Non-pigmented ciliary epithelial cell (primary cell): Measurements from ENCODE around the gene NID1.
A peak's percentile ranks its signal among the peaks of the same experiment; 100 is the strongest.
"Not testable (repeated sequence)": the region's sequence is repeated elsewhere in the genome, so short reads cannot be mapped to it uniquely, and the experiment has no call there.

Source experiments
- DNase-seq: peaks from one replicate; pipeline ENCODE4 v3.0.0-alpha.2; 2010; ENCODE audit warnings: low read depth

NID1 gene

GRCh38 chr1:235996048-235996785 lies 68.7 kb downstream of the NID1 start:
- DNase-seq: no peak

GRCh38 chr1:235995511-235995910 lies 69.4 kb downstream of the NID1 start:
- DNase-seq: no peak

GRCh38 chr1:235993652-235994051 lies 71.2 kb downstream of the NID1 start:
- DNase-seq: no peak

GRCh38 chr1:235992868-235993267 lies 72.0 kb downstream of the NID1 start:
- no peak for DNase-seq

- DNase-seq: no peak
Observed at GRCh38 chr1:235992346-235992745, 72.5 kb downstream of the NID1 start.

GRCh38 chr1:235990330-235990795 lies 74.5 kb downstream of the NID1 start:
- no peak for DNase-seq

GRCh38 chr1:235989105-235989504 lies 75.8 kb downstream of the NID1 start:
- DNase-seq: no peak

- no peak for DNase-seq
Observed at GRCh38 chr1:235986869-235987268, 78.0 kb downstream of the NID1 start.

GRCh38 chr1:235984041-235984825 lies 80.7 kb downstream of the NID1 start:
- no peak for DNase-seq

GRCh38 chr1:235980976-235981375 lies 83.9 kb downstream of the NID1 start:
- DNase-seq: no peak

GRCh38 chr1:235979716-235980333 lies 85.1 kb downstream of the NID1 start:
- no peak for DNase-seq

GRCh38 chr1:235979176-235979575 lies 85.7 kb downstream of the NID1 start:
- DNase-seq: no peak

- no peak for DNase-seq
Observed at GRCh38 chr1:235976490-235976889, 88.4 kb downstream of the NID1 start.

- DNase-seq: no peak
Observed at GRCh38 chr1:235974616-235975015, 90.3 kb downstream of the NID1 start.

GRCh38 chr1:235972691-235973090 lies 92.2 kb downstream of the NID1 start:
- not testable (repeated sequence) for DNase-seq

GRCh38 chr1:235972311-235972689 lies 92.6 kb downstream of the NID1 start:
- peak; percentile 52 for DNase-seq

- peak; percentile 83 for DNase-seq
Observed at GRCh38 chr1:235971571-235972310, 93.1 kb downstream of the NID1 start.

- DNase-seq: no peak
Observed at GRCh38 chr1:235971020-235971419, 93.9 kb downstream of the NID1 start.

GRCh38 chr1:235968831-235969230 lies 96.1 kb downstream of the NID1 start:
- DNase-seq: no peak

GRCh38 chr1:235966134-235966533 lies 98.8 kb downstream of the NID1 start:
- DNase-seq: not testable (repeated sequence)

- no peak for DNase-seq
Observed at GRCh38 chr1:235960809-235961208, 104.1 kb downstream of the NID1 start.

- DNase-seq: no peak
Observed at GRCh38 chr1:235958021-235958420, 106.9 kb downstream of the NID1 start.
